ENCODE results near the gene FYCO1. TPM values are rescaled to one million over a fixed set of nuclear protein-coding genes. Genes with fewer than 3 reads are reported as not detected.

Gene FYCO1
- total RNA-seq, 1 donor from 2014 or later: 40.9 TPM

DNA sequence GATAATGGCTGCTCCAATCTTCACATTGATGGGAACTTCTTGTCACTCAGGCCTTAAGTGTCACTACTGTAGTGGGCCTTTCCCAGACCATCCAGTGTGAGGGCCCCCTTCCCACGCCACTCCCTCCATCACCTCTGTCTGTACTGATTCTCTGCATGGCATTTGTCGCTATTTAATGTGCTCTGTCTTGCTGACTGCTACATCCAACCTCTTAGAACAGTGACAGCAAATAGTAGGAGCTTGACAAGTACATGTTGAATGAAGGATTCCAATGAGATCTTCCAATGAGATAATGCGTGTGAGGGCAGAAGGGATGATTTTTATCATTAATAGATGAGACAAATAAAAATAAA is 114.9 kb downstream of the FYCO1 start:
- intact Hi-C loops (cut with DNase I): no loop called here

GRCh38 chr3:45878124-45878523 is 117.5 kb downstream of the FYCO1 start:
- TF ChIP-seq, protein P1, sequence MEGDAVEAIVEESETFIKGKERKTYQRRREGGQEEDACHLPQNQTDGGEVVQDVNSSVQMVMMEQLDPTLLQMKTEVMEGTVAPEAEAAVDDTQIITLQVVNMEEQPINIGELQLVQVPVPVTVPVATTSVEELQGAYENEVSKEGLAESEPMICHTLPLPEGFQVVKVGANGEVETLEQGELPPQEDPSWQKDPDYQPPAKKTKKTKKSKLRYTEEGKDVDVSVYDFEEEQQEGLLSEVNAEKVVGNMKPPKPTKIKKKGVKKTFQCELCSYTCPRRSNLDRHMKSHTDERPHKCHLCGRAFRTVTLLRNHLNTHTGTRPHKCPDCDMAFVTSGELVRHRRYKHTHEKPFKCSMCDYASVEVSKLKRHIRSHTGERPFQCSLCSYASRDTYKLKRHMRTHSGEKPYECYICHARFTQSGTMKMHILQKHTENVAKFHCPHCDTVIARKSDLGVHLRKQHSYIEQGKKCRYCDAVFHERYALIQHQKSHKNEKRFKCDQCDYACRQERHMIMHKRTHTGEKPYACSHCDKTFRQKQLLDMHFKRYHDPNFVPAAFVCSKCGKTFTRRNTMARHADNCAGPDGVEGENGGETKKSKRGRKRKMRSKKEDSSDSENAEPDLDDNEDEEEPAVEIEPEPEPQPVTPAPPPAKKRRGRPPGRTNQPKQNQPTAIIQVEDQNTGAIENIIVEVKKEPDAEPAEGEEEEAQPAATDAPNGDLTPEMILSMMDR (IDR thresholded peaks at IDR 0.05): no peak
- Histone ChIP-seq H3K4me1 (no peaks in the 10 kb centered on the region), H3K27me3 (ENCODE audit: low read depth) (no peaks in the 10 kb centered on the region), H3K27ac (no peak overlapping the region), H3K9me3 (no peaks in the 10 kb centered on the region), H3K36me3 (no peaks in the 10 kb centered on the region), H3K4me3 (no peak overlapping the region)
- DNase-seq (no peak), ATAC-seq (no peak)
- intact Hi-C loops (cut with DNase I): no loop called here

More for the DNA sequence above, 114.9 kb downstream of the FYCO1 start:
- Histone ChIP-seq H3K4me3 (no peak overlapping the region), H3K4me1 (no peaks in the 10 kb centered on the region), H3K36me3 (no peaks in the 10 kb centered on the region), H3K27ac (no peak overlapping the region), H3K27me3 (ENCODE audit: low read depth) (no peaks in the 10 kb centered on the region), H3K9me3 (no peaks in the 10 kb centered on the region)
- DNase-seq (no peak), ATAC-seq (no peak)
- TF ChIP-seq, protein P1 (IDR thresholded peaks at IDR 0.05): no peak

- DNase-seq (no peak), ATAC-seq (no peak)
- no peak overlapping the region for H3K27ac ChIP-seq
- intact Hi-C loops (cut with DNase I): no loop called here
- no peak overlapping the region for H3K4me3 ChIP-seq
- TF ChIP-seq, protein P1 (IDR thresholded peaks at IDR 0.05): no peak
- no peaks in the 10 kb centered on the region for H3K36me3 ChIP-seq
- no peaks in the 10 kb centered on the region for H3K4me1 ChIP-seq
- no peaks in the 10 kb centered on the region for H3K27me3 ChIP-seq (ENCODE audit: low read depth)
- no peaks in the 10 kb centered on the region for H3K9me3 ChIP-seq
These were observed 120.8 kb downstream of the FYCO1 start for GRCh38 chr3:45874677-45875346.

- Histone ChIP-seq H3K9me3 (no peaks in the 10 kb centered on the region), H3K4me3 (no peak overlapping the region), H3K27ac (no peak overlapping the region), H3K27me3 (ENCODE audit: low read depth) (no peaks in the 10 kb centered on the region), H3K36me3 (no peaks in the 10 kb centered on the region), H3K4me1 (no peaks in the 10 kb centered on the region)
- ATAC-seq (no peak), DNase-seq (no peak)
- TF ChIP-seq, protein P1 (IDR thresholded peaks at IDR 0.05): no peak
- intact Hi-C loops (cut with DNase I): no loop called here
These were observed 122.0 kb downstream of the FYCO1 start for GRCh38 chr3:45873638-45874037.

- no peaks in the 10 kb centered on the region for H3K4me1 ChIP-seq
- H3K9me3 ChIP-seq: no peaks in the 10 kb centered on the region
- TF ChIP-seq, protein P1 (IDR thresholded peaks at IDR 0.05): no peak
- H3K36me3 ChIP-seq: no peaks in the 10 kb centered on the region
- no peak for ATAC-seq
- no peak for DNase-seq
- intact Hi-C loops (cut with DNase I): no loop called here
- H3K27ac ChIP-seq: no peak overlapping the region
- H3K27me3 ChIP-seq (ENCODE audit: low read depth): no peaks in the 10 kb centered on the region
- no peak overlapping the region for H3K4me3 ChIP-seq
These were observed 122.6 kb downstream of the FYCO1 start for GRCh38 chr3:45873036-45873435.
